Spleen (tissue), 7 donors: ENCODE measurements around the gene ARL15.

Experiments
- CTCF ChIP-seq, 11 experiments: fragments of 200-600 bp in 7 of 11; fragments of 450-650 bp in 4 of 11; sonication (generic) in 4 of 11; IDR thresholded peaks in 8 of 11; conservative IDR thresholded peaks in 3 of 11; 1 replicate in 7 of 11; 2 replicates in 4 of 11; pipeline versions ENCODE4 v1.4.0 to v1.8.0; 2016 to 2021; ENCODE audit warnings: antibody characterized with exemption in 11 of 11, inconsistent platforms in 4 of 11, mild to moderate bottlenecking in 1 of 11
- POLR2A ChIP-seq, 3 donors: fragments of 450-650 bp; IDR thresholded peaks; one replicate each; pipeline ENCODE4 v1.5.1; 2017; ENCODE audit warnings: antibody characterized with exemption in 3 of 3, mild to moderate bottlenecking in 1 of 3
- donor health status: DM: no; HTN: no; CAD: no; lungs with moderate emphysema.
- donor health status: DM: no; HTN: no; CAD: no.
- donor health status: DM: no; HTN: no; CAD: no.

GRCh38 chr5:54222336-54222735, 88.0 kb downstream of the ARL15 start:
- TF ChIP-seq CTCF (IDR thresholded peaks at IDR 0.05 in 8 of 11, conservative IDR thresholded peaks at IDR 0.05 in 3 of 11), result no peak
- no peak for TF ChIP-seq POLR2A (IDR thresholded peaks at IDR 0.05)
